Posterior cingulate gyrus (tissue), 11 donors: Measurements from ENCODE around the gene MSRB1.
"Not testable (repeated sequence)": the region's sequence is repeated elsewhere in the genome, so short reads cannot be mapped to it uniquely, and the experiment has no call there.

Experiments used
- DNase-seq, 10 donors: peaks; one replicate each; pipeline versions ENCODE4 v3.0.0 to v3.0.0-alpha.2; 2020 to 2021; ENCODE audit warnings: mixed read lengths in 3 of 10
- intact Hi-C: fragments of 100-400 bp; cut with DNase I; formaldehyde crosslinking; loops from one replicate; pipeline ENCODE4 v1.15.1; 2023

The MSRB1 gene

GRCh38 chr16:1906055-1906845, 36.7 kb downstream of the MSRB1 start:
- DNase-seq: no peak
- intact Hi-C loops: no loop called here

DNA sequence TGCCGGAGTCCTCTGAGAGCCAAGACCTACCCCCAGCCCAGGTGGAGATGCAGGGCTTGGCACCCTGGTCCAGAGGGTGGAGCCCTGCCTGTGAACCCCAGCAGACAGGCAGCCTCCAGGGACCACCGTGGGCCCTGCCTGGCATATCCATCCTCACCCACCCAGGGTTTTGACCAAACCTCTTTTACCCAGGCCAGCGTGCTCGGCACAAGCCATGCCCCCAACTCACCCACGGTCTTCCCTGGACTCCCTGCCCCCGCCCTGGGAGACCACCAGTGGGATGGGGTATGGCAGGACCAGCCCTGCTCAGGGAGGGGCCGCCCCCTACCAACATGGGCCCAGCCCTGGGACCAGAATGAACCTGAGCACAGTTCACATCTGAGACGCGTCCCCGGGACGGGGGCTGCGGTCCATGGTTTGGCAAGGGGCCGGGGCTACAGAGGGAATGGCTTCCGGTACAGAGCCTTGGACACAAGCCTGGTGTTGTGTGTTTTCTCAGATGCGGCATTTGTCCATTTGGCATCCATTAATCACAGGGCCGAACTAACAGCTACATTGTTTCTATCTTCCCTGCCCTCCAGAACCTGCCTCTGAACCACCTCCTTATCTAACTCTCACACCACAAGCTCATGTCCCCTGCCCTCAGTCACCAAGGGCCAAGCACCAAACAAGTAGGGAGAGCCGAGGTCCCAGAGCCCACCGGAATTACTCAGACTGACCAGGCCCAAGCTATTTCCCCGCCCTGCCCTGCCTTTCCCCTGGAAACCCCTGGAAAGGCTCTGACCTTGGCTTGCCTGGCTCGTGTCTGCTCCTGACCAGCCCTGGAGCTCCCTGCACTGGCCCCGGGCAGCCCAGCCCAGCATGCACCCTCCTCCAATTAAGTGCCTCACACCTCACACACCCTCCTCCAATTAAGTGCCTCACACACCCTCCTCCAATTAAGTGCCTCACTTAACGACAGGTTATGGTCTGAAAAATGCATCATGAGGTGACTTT, 38.9 kb downstream of the MSRB1 start:
- no peak for DNase-seq
- intact Hi-C loops: no loop called here

DNA sequence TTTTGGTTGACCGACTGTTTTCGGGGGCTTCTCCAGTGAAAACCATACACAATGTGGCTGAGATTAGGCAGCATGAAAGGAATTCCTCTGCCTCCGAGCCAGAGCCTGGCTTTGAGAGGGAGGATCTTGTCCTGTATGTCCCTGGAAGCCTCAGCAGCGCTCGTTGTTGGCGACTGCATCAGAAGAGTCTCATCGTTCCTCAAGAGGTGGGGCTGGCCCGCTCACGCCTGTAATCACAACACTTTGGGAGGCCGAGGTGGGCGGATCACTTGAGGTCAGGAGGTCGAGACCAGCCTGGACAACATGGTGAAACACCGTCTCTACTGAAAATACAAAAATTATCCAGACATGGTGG, 39.8 kb downstream of the MSRB1 start:
- intact Hi-C loops: no loop called here
- no peak for DNase-seq

DNA sequence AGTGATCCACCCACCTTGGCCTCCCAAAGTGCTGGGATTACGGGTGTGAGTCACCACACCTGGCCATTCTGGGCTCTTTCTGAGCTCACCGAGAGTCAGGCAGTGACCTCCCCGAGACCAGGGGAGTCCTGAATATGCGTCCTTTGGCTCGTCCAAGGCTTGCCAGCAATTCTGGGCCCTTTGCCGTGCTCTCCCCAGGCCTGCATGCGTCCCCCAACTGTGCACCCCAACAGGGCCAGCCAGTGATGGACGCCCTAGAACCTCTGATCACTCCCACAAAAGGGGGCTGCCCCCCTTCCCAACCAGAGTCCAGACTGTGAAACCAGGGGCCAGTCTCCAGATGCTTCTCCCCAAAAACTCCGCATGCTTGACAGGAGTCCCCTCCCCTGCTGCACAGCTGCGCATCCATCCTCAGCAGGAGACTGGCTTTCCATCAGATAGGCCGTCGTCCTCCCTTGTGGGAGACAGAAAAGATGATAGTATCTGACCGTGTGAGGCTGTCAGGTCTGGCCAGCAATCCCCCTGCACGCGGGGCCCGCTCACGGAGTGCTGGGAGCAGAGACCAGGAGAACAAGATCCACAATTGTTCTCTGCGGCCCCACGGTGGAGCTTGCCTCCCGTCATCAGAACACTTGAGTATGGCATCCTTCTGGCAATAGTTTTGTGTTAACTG, 40.3 kb downstream of the MSRB1 start:
- DNase-seq: no peak
- intact Hi-C loops: no loop called here

DNA sequence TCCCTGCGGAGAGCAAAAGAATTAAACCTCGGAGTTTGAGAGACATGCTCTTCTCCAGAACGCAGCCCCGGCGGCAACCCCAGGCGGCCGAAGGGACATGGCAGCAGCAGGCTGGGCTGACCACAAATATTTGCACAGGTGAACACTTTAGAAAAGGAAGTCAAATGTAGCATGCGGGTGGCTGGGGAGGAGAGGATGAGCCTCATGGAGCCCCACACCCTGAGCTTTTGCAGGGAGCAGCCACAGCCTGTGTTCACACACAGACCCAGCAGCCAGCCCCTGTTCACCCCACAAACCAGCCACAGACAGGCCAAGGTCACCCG, 42.6 kb downstream of the MSRB1 start:
- intact Hi-C loops: no loop called here
- no peak for DNase-seq

- no peak for DNase-seq
- intact Hi-C loops: no loop called here
These were observed 43.2 kb downstream of the MSRB1 start for GRCh38 chr16:1899641-1900451.

DNA sequence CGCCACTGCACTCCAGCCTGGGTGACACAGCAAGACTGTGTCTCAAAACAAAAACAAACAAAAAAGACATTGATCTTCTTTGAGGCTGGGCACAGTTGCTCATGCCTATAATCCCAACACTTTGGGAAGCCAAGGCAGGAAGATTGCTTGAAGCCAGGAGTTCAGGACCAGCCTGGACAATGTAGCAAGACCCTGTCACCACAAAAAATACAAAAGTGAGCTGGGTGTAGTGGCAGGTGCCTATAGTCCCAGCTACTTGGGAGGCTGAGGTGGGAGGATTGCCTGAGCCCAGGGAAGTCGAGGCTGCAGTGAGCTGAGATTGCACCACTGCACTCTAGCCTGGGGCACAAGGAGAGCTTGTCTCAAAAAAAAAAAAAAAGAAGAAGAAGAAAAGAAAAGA, 45.3 kb downstream of the MSRB1 start:
- intact Hi-C loops: not testable (repeated sequence)

GRCh38 chr16:1895949-1896675, 46.9 kb downstream of the MSRB1 start:
- intact Hi-C loops: no loop called here

More for the DNA sequence above, 45.3 kb downstream of the MSRB1 start:
- DNase-seq: not testable (repeated sequence)

DNA sequence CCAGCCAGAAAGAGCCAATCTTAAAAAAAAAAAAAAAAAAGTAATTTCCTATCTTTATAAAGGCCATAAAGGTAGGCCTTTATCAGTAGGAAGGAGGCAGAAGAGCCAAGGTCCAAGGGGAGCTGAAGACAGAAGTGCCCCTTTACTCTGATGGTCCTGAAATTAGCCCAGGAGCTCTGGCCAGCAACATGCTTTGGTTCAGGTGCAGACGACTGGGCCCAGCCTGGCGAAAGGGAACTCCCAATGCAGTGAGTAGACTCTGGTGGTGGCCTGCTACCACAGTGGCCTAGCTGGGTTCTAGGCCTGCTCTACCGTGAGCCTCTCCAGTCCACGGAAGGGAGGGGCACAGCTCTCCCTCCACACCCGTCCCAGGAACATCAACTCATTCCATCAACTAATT, 47.9 kb downstream of the MSRB1 start:
- intact Hi-C loops: no loop called here
- DNase-seq: peak in 2 of 10 donors; percentile 8 to 57

More at GRCh38 chr16:1895949-1896675, 46.9 kb downstream of the MSRB1 start:
- no peak for DNase-seq

DNA sequence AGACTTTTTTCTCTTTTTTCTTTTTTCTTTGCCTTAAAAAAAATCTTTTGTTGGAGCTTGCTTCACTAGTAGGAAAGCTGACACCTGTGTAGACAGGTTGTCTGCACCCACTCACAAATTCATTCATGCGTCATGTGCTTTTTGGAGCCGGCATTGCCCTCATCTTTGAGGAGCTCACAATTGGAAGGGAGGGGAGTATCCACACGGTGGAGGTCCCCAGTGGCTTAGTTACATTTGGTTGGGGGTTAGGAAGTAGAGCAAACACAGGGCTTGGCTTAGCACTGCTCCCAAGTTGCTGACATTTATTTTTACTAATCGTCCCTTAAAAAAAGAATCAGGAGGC, 52.3 kb downstream of the MSRB1 start:
- DNase-seq: no peak
- intact Hi-C loops: no loop called here

GRCh38 chr16:1890024-1890707, 52.8 kb downstream of the MSRB1 start:
- intact Hi-C loops: no loop called here
- DNase-seq: peak in 1 of 10 donors; percentile 60
